Endothelial cell of umbilical vein (primary cell): ENCODE measurements around the gene ADARB2. TPM values are rescaled to one million over a fixed set of nuclear protein-coding genes. Genes with fewer than 3 reads are reported as not detected.

Experiments
- BruUV-seq: library from RNA; stranded (reverse); fragments of 400-500 nt; replicated peaks from 2 replicates; lab custom pipeline; 2021; lab: Mats Ljungman, UMichigan
- CTCF ChIA-PET: fragments of 300-600, 350-600 bp; sonication (Branson Sonifier 250); formaldehyde crosslinking; loops from one replicate; lab custom pipeline; 2021; ENCODE audit warnings: antibody characterized with exemption, inconsistent platforms; lab: Charles Lee
- POLR2A ChIA-PET: fragments of 300-600, 350-600 bp; sonication (Branson Sonifier 250); formaldehyde crosslinking; loops from one replicate; lab custom pipeline; 2021; ENCODE audit warnings: antibody characterized with exemption, inconsistent platforms; lab: Charles Lee
- DNase-seq: peaks from one replicate; pipeline ENCODE4 v3.0.0-alpha.2; 2011; ENCODE audit warnings: low read depth, low spot score
- FAIRE-seq: peaks from 2 replicates; lab custom pipeline; 2011; peaks lifted over from hg19 to GRCh38; lab: Jason Lieb, UNC
- H2AFZ ChIP-seq: 2 replicates; pipeline ENCODE4 v1.6.0; 2012; ENCODE audit warnings: low read depth, low read length, control low read depth, inconsistent platforms
- H3K27ac ChIP-seq: 2 replicates; pipeline ENCODE4 v1.5.1; 2011; ENCODE audit warnings: low read depth, mild to moderate bottlenecking, control low read depth, low read length, moderate library complexity; ENCODE audit not compliant: insufficient read depth
- H3K27me3 ChIP-seq, 2 experiments: 2 replicates each; pipeline versions ENCODE4 v1.6.0 to v1.6.1; 2011; ENCODE audit warnings: low read length in 2 of 2, mixed read lengths in 1 of 2; ENCODE audit not compliant: control insufficient read depth in 2 of 2, insufficient read depth in 2 of 2
- H3K36me3 ChIP-seq, 2 experiments: 2 replicates in 1 of 2; 3 replicates in 1 of 2; pipeline ENCODE4 v1.5.1; 2011; ENCODE audit warnings: low read length in 2 of 2, mild to moderate bottlenecking in 1 of 2, moderate library complexity in 1 of 2; ENCODE audit not compliant: control insufficient read depth in 2 of 2, insufficient read depth in 2 of 2; ENCODE audit errors: extremely low read depth in 1 of 2
- H3K4me1 ChIP-seq: 3 replicates; pipeline ENCODE4 v1.5.1; 2011; ENCODE audit warnings: mild to moderate bottlenecking, low read length; ENCODE audit not compliant: control insufficient read depth, insufficient read depth; ENCODE audit errors: extremely low read depth
- H3K4me2 ChIP-seq: 2 replicates; pipeline ENCODE4 v1.6.1; 2011; ENCODE audit warnings: low read length, control low read depth, mixed read lengths; ENCODE audit not compliant: insufficient read depth
- H3K4me3 ChIP-seq, 3 experiments: fragments of 200-600 bp in 1 of 3; sonication (generic), shearing (Covaris generic) in 1 of 3; replicated peaks in 1 of 3; 2 replicates each; pipeline ENCODE4 v1.5.1; 2011 to 2016; ENCODE audit warnings: control low read depth in 3 of 3, low read length in 3 of 3, mild to moderate bottlenecking in 2 of 3, inconsistent platforms in 1 of 3, low read depth in 1 of 3, moderate library complexity in 1 of 3; ENCODE audit not compliant: insufficient read depth in 1 of 3
- H3K79me2 ChIP-seq: 2 replicates; pipeline ENCODE4 v1.6.0; 2012; ENCODE audit warnings: low read length, inconsistent platforms; ENCODE audit not compliant: control insufficient read depth, insufficient read depth
- H3K9ac ChIP-seq: replicated peaks from 2 replicates; pipeline ENCODE3; 2011; ENCODE audit warnings: low read length, control low read depth; ENCODE audit not compliant: insufficient read depth; ENCODE audit errors: extremely low read depth
- H3K9me1 ChIP-seq: replicated peaks from 3 replicates; pipeline ENCODE4 v1.6.0; 2011; ENCODE audit warnings: mild to moderate bottlenecking, low read length; ENCODE audit not compliant: control insufficient read depth, insufficient read depth; ENCODE audit errors: extremely low read depth
- H3K9me3 ChIP-seq: replicated peaks from 2 replicates; pipeline ENCODE4 v1.5.1; 2012; ENCODE audit warnings: low read length, inconsistent platforms; ENCODE audit not compliant: control insufficient read depth, insufficient read depth
- H4K20me1 ChIP-seq: replicated peaks from 2 replicates; pipeline ENCODE3; 2011; ENCODE audit warnings: mild to moderate bottlenecking, low read length; ENCODE audit not compliant: control insufficient read depth, insufficient read depth; ENCODE audit errors: extremely low read depth
- EZH2 ChIP-seq: IDR thresholded peaks from 2 replicates; pipeline ENCODE4 v1.6.1; 2012; ENCODE audit warnings: borderline replicate concordance, low read depth, mild to moderate bottlenecking, moderate library complexity, low read length, inconsistent platforms; ENCODE audit not compliant: severe bottlenecking
- FOS ChIP-seq: IDR thresholded peaks from 2 replicates; pipeline ENCODE4 v1.6.1; 2011; ENCODE audit warnings: mild to moderate bottlenecking, low read length, moderate library complexity, borderline replicate concordance; ENCODE audit not compliant: insufficient read depth
- GATA2 ChIP-seq: IDR thresholded peaks from 2 replicates; pipeline ENCODE4 v1.7.0; 2011; ENCODE audit warnings: low read depth, mild to moderate bottlenecking, moderate library complexity, mixed read lengths, low read length; ENCODE audit not compliant: insufficient read length, insufficient read depth
- JUN ChIP-seq: IDR thresholded peaks from 2 replicates; pipeline ENCODE4 v1.6.1; 2011; ENCODE audit warnings: borderline replicate concordance, low read depth; ENCODE audit not compliant: insufficient read length, insufficient read depth
- MYC ChIP-seq: IDR thresholded peaks from one replicate; pipeline ENCODE4 v1.6.1; 2011; ENCODE audit warnings: mild to moderate bottlenecking, low read depth, low read length
- POLR2A ChIP-seq: IDR thresholded peaks from 2 replicates; pipeline ENCODE4 v1.6.1; 2012; ENCODE audit warnings: low read depth, mild to moderate bottlenecking, control low read depth, low read length
- POLR2AphosphoS5 ChIP-seq: IDR thresholded peaks from 2 replicates; pipeline ENCODE4 v1.6.1; 2012; ENCODE audit warnings: low read depth, mild to moderate bottlenecking, control low read depth, low read length, moderate library complexity; ENCODE audit not compliant: insufficient read depth
- dilution Hi-C: fragments of 300-500 bp; cut with MboI; formaldehyde crosslinking; loops from one replicate; pipeline ENCODE4 v1.15.0; 2019; ENCODE audit warnings: low sequenced_read_pairs; ENCODE audit not compliant: extremely low pct_ligation_motif_present
- intact Hi-C: fragments of 100-400 bp; cut with micrococcal nuclease; formaldehyde crosslinking; loops from one replicate; pipeline ENCODE4 v1.10.0; 2022
- polyA plus RNA-seq, 4 experiments: library from polyadenylated mRNA; depleted of rRNA in 3 of 4; stranded (reverse) in 3 of 4; unstranded in 1 of 4; fragments of >200 nt; gene quantifications; 2 replicates each; pipeline versions ENCODE4 v1.2.1 to v1.2.3, GENCODE V29; 2011 to 2012; ENCODE audit warnings: missing spikeins in 1 of 4
- total RNA-seq: library from RNA; stranded (reverse); gene quantifications from 2 replicates; pipeline ENCODE4 v1.2.3, GENCODE V29; 2021
- TF ChIP-seq, protein P1 (sequence below), 2 donors: IDR thresholded peaks; 1 replicate in 1 of 2; 2 replicates in 1 of 2; pipeline ENCODE4 v1.5.1; 2011; ENCODE audit warnings: low read length in 2 of 2, mild to moderate bottlenecking in 2 of 2, moderate library complexity in 2 of 2, control low read depth in 1 of 2, inconsistent platforms in 1 of 2, low read depth in 1 of 2; ENCODE audit not compliant: insufficient read depth in 1 of 2; ENCODE audit errors: extremely low read depth in 1 of 2
- TF ChIP-seq, protein P2 (sequence below): IDR thresholded peaks from 2 replicates; pipeline ENCODE4 v1.6.1; 2011; ENCODE audit not compliant: insufficient read depth, insufficient read length

The ADARB2 gene
- total and polyA plus RNA-seq, 2 donors (not counting 3 experiments of a cell fraction or from before 2014, with no cell fraction given): not detected

DNA sequence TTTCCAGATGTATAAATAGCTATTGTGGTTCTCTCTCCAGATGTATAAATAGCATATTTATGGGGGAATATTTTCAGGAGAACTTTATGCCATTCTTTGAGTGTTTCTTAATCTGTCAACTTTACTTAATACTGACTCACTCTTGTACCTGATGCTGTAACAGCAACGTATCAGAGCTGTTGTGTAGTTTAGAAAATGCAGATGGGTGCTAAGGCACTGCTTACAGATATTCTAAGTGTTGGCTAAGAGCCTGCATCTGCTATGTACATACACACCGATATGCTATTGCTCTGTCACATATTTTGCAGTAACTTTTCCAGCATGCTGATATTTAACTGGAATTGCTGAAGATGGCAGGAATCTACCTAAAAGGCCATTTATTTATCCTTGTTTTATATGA is 609.2 kb downstream of the ADARB2 start:
- no peaks in the 10 kb centered on the region for H3K9me3 ChIP-seq
- H4K20me1 ChIP-seq: no peaks in the 10 kb centered on the region
- FAIRE-seq (no peak), DNase-seq (no peak)
- no peak overlapping the region for H2AFZ ChIP-seq
- ChIA-PET CTCF (interaction anchor here (2.1 kb wide), 1 partner anchor 18 kb away, joined by 6 read pairs; no protein-coding TSS in a partner anchor), POLR2A (no interaction called here)
- no peaks in the 10 kb centered on the region for H3K79me2 ChIP-seq
- BruUV-seq: no TSS peak
- peaks cover 4 to 32% of the 10 kb centered on the region in 2 experiments for H3K36me3 ChIP-seq
- intact Hi-C loops: no loop called here
- TF ChIP-seq FOS (no peak), POLR2AphosphoS5 (no peak), EZH2 (no peak), GATA2 (no peak), MYC (no peak), POLR2A (no peak), JUN (no peak)
- TF ChIP-seq, protein P1, sequence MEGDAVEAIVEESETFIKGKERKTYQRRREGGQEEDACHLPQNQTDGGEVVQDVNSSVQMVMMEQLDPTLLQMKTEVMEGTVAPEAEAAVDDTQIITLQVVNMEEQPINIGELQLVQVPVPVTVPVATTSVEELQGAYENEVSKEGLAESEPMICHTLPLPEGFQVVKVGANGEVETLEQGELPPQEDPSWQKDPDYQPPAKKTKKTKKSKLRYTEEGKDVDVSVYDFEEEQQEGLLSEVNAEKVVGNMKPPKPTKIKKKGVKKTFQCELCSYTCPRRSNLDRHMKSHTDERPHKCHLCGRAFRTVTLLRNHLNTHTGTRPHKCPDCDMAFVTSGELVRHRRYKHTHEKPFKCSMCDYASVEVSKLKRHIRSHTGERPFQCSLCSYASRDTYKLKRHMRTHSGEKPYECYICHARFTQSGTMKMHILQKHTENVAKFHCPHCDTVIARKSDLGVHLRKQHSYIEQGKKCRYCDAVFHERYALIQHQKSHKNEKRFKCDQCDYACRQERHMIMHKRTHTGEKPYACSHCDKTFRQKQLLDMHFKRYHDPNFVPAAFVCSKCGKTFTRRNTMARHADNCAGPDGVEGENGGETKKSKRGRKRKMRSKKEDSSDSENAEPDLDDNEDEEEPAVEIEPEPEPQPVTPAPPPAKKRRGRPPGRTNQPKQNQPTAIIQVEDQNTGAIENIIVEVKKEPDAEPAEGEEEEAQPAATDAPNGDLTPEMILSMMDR (IDR thresholded peaks at IDR 0.05; ENCODE audit: extremely low read depth in 1 of 2, insufficient read depth in 1 of 2, low read depth in 1 of 2, low read length in 2 of 2): no peak
- TF ChIP-seq, protein P2, sequence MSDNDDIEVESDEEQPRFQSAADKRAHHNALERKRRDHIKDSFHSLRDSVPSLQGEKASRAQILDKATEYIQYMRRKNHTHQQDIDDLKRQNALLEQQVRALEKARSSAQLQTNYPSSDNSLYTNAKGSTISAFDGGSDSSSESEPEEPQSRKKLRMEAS: no peak
- no peaks in the 10 kb centered on the region for H3K4me1 ChIP-seq
- no peak overlapping the region for H3K27ac ChIP-seq
- H3K9ac ChIP-seq: no peak overlapping the region
- H3K4me2 ChIP-seq: no peak overlapping the region
- H3K9me1 ChIP-seq: no peaks in the 10 kb centered on the region
- no peak overlapping the region for H3K4me3 ChIP-seq
- no peaks in the 10 kb centered on the region for H3K27me3 ChIP-seq
- dilution Hi-C loops: no loop called here
